Naive thymus-derived CD8-positive, alpha-beta T cell (primary cell): ENCODE measurements around the gene RNU1-2. TPM values are rescaled to one million over a fixed set of nuclear protein-coding genes. Genes with fewer than 3 reads are reported as not detected.
"Not testable (repeated sequence)": the region's sequence is repeated elsewhere in the genome, so short reads cannot be mapped to it uniquely, and the experiment has no call there.

ENCODE experiments used
- ATAC-seq, 2 donors: fragments of 150-1000 bp; cut with Tn5 transposase in 1 of 2; sonication (Bioruptor Pico), chemical (Tn5 transposase) in 1 of 2; 1 replicate in 1 of 2; 2 replicates in 1 of 2; pipeline ENCODE4 v1.10.0; 2021; ENCODE audit warnings: mild to moderate bottlenecking in 2 of 2, moderate library complexity in 2 of 2
- POLR2A ChIA-PET: fragments of 350-600 bp; sonication (Branson Sonifier 250); formaldehyde crosslinking; loops from one replicate; lab custom pipeline; 2021; ENCODE audit warnings: antibody characterized with exemption; lab: Charles Lee
- DNase-seq, 10 donors: peaks; one replicate each; pipeline versions ENCODE4 v3.0.0 to v3.0.0-alpha.2; 2020 to 2022
- H3K27ac Mint-ChIP-seq, 10 donors: one replicate each; pipeline ENCODE4 v1.8.0; 2020 to 2022; ENCODE audit warnings: mild to moderate bottlenecking in 10 of 10, mixed read lengths in 10 of 10, moderate library complexity in 4 of 10, inconsistent platforms in 1 of 10
- H3K27me3 Mint-ChIP-seq, 5 donors: one replicate each; pipeline ENCODE4 v1.8.0; 2021 to 2022; ENCODE audit warnings: mixed read lengths in 5 of 5
- H3K36me3 Mint-ChIP-seq, 3 donors: one replicate each; pipeline ENCODE4 v1.8.0; 2020 to 2022; ENCODE audit warnings: mixed read lengths in 3 of 3, mild to moderate bottlenecking in 2 of 3, inconsistent platforms in 1 of 3
- H3K4me1 Mint-ChIP-seq, 4 donors: one replicate each; pipeline ENCODE4 v1.8.0; 2021 to 2022; ENCODE audit warnings: mixed read lengths in 4 of 4
- H3K4me3 Mint-ChIP-seq, 10 donors: one replicate each; pipeline ENCODE4 v1.8.0; 2020 to 2022; ENCODE audit warnings: mild to moderate bottlenecking in 10 of 10, mixed read lengths in 10 of 10, moderate library complexity in 6 of 10, inconsistent platforms in 1 of 10
- H3K9me3 Mint-ChIP-seq, 9 donors: one replicate each; pipeline ENCODE4 v1.8.0; 2020 to 2022; ENCODE audit warnings: mixed read lengths in 9 of 9, mild to moderate bottlenecking in 3 of 9, inconsistent platforms in 1 of 9, moderate library complexity in 1 of 9
- polyA plus RNA-seq, 3 donors: library from polyadenylated mRNA; unstranded; fragments of 300-500 nt; fragmentation: Illumina TruSeq; gene quantifications; one replicate each; pipeline ENCODE4 v1.2.3, GENCODE V29; 2021
- total RNA-seq, 8 experiments: library from RNA in 2 of 8; stranded (reverse) in 2 of 8; gene quantifications; one replicate each; pipeline ENCODE4 v1.2.3 and lab custom pipeline; 2021 to 2026

Gene RNU1-2
- total and polyA plus RNA-seq, 5 experiments from 2014 or later = 22.6 to 3,916 (median 3,449) TPM; not detected in 2

DNA sequence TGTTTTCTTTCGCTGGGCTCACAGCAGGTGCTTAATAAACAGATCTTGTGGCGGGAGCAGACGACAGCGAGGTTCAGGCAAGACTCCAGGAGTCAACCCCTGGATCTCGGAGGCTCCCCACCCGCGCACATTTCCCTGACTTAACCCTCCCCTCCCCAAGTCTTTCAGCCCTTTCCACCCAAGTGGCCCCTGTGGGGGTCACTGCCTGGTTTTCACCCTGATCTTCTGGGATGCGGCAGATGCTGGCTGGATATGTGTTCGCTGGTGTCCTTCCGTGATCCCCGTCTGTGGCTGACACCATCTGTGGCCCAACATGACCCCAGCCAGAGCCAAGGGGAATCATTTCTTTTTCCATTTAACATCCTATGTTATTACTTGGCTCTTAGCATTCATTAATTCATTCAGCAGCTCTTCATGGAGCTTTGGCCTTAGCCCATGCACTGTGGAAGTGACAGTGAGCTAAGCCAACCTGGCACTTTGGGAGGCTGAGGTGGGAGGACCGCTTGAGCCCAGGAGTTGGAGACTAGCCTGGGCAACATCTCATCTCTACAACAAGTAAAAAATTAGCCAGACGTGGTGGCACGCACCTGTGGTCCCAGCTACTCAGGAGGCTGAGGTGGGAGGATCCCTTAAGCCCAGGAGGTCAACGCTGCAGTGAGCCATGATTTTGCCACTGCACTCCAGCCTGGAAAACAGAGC, 19.3 kb downstream of the RNU1-2 start:
- POLR2A ChIA-PET = interaction anchor here (0.6 to 3.9 kb wide), 9 partner anchors 11 to 1230 kb away, joined by 3 to 55 read pairs (median 3); partner anchors contain the start of genes NECAP2, RNU1-1 and RNU1-2
- not testable (repeated sequence) for H3K27me3 Mint-ChIP-seq, ATAC-seq, H3K36me3 Mint-ChIP-seq, H3K9me3 Mint-ChIP-seq, DNase-seq
- Mint-ChIP-seq H3K4me1 (peaks cover 12 to 48% (median 43%) of the 10 kb centered on the region in 4 donors), H3K4me3 (peak overlapping the region; percentile 82 to 94 (median 90)), H3K27ac (peak overlapping the region; percentile 63 to 94 (median 86))

DNA sequence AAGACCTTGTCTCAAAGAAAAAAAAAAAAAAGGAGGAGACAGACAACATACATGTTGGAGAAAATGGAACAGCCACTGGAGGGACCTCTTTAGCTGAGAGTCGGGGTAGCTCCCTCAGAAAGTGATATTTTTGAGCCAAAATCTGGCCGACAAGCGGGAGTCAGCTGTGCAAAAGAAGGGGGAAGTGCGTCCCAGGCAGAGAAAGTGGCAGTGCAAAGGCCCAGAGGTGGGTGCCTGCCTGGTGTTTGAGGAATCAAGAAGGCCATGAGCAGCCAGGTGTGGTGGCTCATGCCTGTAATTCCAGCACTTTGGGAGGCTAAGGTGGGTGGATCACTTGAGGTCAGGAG, 19.8 kb downstream of the RNU1-2 start:
- ATAC-seq = no peak
- H3K9me3 Mint-ChIP-seq = no peaks in the 10 kb centered on the region
- H3K27ac Mint-ChIP-seq = peak overlapping the region; percentile 63 to 94 (median 88)
- DNase-seq = no peak
- H3K36me3 Mint-ChIP-seq = no peaks in the 10 kb centered on the region
- peak overlapping the region; percentile 82 to 94 (median 90) for H3K4me3 Mint-ChIP-seq
- peaks cover 12 to 47% (median 44%) of the 10 kb centered on the region in 4 donors for H3K4me1 Mint-ChIP-seq
- no peaks in the 10 kb centered on the region for H3K27me3 Mint-ChIP-seq
- POLR2A ChIA-PET = interaction anchor here (0.6 to 3.9 kb wide), 7 partner anchors 11 to 1230 kb away, joined by 3 to 55 read pairs (median 3); partner anchors contain the start of gene RNU1-2

DNA sequence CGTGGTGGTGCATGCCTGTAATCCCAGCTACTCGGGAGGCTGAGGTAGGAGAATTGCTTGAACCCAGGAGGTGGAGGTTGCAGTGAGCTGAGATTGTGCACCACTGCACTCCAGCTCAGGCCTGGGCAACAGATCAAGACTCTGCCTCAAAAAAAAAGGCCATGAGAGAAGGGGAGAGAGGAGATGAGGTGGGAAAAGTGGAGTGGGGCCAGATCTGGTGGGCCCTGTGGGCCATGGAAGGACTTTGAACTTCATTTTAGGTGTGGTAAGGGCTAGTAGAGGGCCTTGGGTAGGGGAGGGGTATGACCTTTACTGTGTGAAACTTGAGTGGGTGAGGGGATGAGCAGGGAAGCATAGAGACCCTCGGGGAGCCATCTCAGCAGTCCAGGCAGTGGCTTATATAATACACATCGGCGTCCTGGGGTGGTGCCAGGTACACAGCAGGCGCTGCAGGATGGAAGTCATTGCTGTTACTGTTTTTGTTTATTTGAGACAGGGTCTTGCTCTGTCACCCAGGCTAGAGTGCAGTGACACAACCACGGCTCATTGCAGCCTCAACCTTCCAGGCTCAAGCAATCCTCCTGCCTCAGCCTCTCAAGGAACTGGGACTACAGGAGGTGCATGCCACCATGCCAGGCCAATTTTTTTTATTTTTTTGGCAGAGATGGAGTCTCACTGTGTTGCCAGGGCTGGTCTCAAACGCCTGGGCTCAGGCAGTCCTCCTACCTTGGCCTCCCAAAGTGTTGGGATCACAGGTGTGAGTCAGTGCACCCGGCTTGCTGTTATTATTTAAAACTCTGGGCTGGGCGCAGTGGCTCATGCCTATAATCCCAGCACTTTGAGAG, 20.5 kb downstream of the RNU1-2 start:
- H3K27ac Mint-ChIP-seq = peak overlapping the region in 9 of 10 donors; percentile 44 to 92 (median 72)
- ATAC-seq, H3K9me3 Mint-ChIP-seq, H3K27me3 Mint-ChIP-seq, H3K36me3 Mint-ChIP-seq, DNase-seq: not testable (repeated sequence)
- POLR2A ChIA-PET = interaction anchor here (0.6 to 3.9 kb wide), 7 partner anchors 12 to 1231 kb away, joined by 3 to 55 read pairs (median 3); partner anchors contain the start of gene RNU1-2
- H3K4me1 Mint-ChIP-seq = peaks cover 12 to 53% (median 48%) of the 10 kb centered on the region in 4 donors
- H3K4me3 Mint-ChIP-seq = peak overlapping the region in 7 of 10 donors; percentile 2 to 70 (median 42)

DNA sequence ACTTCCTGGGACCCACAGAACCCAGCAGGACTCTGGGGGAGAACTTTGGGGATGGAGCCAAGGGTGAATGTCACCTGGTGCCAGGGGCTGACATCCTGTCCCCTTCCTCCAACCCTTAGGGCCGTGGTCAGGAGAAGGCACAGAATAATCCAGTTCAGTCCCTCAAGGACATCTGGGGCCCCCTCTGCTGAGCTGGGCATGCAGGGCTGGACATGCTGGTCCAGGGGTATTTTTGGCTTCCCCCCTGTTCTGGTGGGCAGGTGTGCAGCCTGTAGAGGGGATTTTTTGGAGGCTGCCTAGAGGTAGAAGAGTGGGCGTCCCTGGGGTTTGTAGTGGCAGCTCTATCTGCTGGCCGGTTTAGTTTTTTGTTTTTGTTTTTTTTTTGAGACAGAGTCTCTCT, 22.6 kb downstream of the RNU1-2 start:
- no peaks in the 10 kb centered on the region for H3K36me3 Mint-ChIP-seq
- H3K4me3 Mint-ChIP-seq = no peak overlapping the region
- H3K9me3 Mint-ChIP-seq = no peaks in the 10 kb centered on the region
- no peak for ATAC-seq
- no peaks in the 10 kb centered on the region for H3K27me3 Mint-ChIP-seq
- DNase-seq = no peak
- POLR2A ChIA-PET = no interaction called here
- H3K27ac Mint-ChIP-seq = peak overlapping the region in 5 of 10 donors; percentile 20 to 51 (median 46)
- H3K4me1 Mint-ChIP-seq = peaks cover 17 to 60% (median 48%) of the 10 kb centered on the region in 4 donors

DNA sequence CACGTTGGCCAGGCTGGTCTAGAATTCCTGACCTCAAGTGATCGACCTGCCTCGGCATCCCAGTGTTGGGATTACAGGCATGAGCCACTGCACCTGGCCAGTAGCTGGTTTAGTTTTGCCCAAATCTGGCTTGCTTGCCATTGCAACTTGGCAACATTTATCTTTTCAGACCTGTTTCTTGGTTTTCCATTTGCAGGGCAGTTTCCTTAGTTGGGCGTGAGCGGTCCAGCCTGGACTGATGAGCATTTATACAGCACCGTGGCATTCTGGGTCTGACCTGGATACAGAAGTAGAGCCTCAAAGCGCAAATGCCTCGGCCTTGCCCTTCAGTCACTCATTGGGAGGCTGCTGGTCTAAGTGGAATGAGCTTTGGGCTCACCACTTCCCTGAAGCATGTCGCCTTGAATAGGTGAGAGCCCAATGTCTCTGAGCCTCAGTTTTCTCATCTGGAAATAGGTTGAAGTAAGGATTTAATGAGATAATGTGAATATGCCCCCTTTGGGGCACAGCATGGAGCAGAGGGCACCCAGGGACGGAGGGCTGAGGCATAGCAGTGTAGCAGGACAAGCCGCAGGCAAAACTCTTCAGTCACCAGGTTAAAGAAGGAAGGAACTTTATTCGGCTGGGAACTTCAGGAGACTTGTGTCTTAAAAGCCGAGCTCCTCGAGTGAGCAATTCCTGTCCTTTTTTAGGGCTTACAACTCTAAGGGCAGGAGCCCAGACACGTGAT, 23.3 kb downstream of the RNU1-2 start:
- H3K4me3 Mint-ChIP-seq, ATAC-seq, H3K27me3 Mint-ChIP-seq, POLR2A ChIA-PET, DNase-seq, H3K36me3 Mint-ChIP-seq, H3K9me3 Mint-ChIP-seq: not testable (repeated sequence)
- peaks cover 17 to 59% (median 48%) of the 10 kb centered on the region in 4 donors for H3K4me1 Mint-ChIP-seq
- peak overlapping the region in 4 of 10 donors; percentile 8 to 57 (median 47) for H3K27ac Mint-ChIP-seq

DNA sequence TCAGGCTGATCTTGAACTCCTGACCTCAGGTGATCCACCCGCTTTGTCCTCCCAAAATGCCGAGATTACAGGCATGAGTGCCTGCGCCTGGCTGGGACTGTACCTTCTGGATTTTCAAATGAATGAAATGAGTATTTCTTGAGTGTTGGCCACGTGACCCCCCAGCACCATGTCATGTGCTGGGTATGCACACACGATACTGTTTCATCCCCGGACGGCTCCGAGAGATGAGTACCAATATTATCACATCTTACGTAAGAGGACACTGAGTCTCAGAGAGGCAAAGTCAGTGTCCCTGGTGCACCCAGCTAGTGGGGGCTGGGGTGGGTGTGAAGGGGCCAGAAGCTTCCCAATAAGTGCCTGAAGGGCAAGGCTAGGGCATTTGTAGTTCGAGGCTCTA, 25.2 kb downstream of the RNU1-2 start:
- DNase-seq (no peak), ATAC-seq (no peak)
- Mint-ChIP-seq H3K27ac (peak overlapping the region in 3 of 10 donors; percentile 13 to 74 (median 25)), H3K4me3 (peak overlapping the region in 7 of 10 donors; percentile 4 to 81 (median 69)), H3K9me3 (no peaks in the 10 kb centered on the region), H3K4me1 (peaks cover 19 to 53% (median 42%) of the 10 kb centered on the region in 4 donors), H3K27me3 (no peaks in the 10 kb centered on the region), H3K36me3 (no peaks in the 10 kb centered on the region)
- POLR2A ChIA-PET = interaction anchor here (0.6 to 3.5 kb wide), 3 partner anchors 11 to 429 kb away, joined by 3 to 29 read pairs (median 6); no protein-coding TSS in a partner anchor

DNA sequence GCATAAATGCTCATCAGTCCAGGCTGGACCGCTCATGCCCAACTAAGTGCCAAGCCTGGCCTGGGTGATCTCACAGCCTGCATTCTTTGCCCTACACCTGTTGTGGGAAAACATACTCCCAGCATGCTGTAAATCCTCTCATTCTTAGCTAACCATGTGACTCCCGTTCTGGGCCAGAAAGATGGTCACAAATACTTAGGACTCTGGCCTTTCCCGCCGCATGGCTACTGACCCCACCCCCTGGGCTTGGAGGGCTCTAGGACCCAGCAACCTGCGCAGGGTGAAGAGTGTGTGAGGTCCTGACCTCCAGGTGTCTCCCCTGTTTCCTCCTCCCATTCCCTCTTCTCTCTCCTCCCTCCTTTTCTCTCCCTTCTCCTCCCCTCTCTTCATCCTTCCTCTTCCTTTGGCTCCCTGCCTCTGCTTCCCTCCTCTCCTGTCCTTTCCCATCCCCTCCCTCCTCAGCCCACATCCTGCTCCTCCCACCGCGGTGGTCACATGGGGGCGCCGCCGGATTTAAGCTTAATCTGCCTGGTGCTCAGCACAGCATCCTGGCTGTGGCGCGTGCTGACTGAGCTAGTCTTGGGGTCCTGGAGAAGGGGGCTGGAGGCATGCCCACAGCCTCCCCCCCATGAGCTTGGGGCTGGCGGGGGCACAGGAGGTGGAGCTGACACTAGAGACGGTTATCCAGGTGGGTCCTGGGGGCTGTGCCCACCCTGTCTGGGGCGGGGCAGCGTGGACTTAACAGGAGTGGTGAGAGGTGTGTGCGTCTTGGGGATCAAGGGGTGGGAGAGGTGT, 25.8 kb downstream of the RNU1-2 start, which contains the start of gene CROCC:
CROCC (plus strand) TSS at position 541 of the 795 bp plus-strand sequence; CDS start at position 629, 88 bp downstream.
- DNase-seq = peak in 7 of 10 donors; percentile 30 to 63 (median 45)
- Mint-ChIP-seq H3K27ac (peak within 1 kb of the TSS in 8 of 10 donors; percentile 32 to 89 (median 78)), H3K4me1 (peaks cover 17 to 53% (median 38%) of the 10 kb centered on the region in 4 donors), H3K27me3 (no peaks in the 10 kb centered on the region), H3K4me3 (peak within 1 kb of the TSS; percentile 67 to 84 (median 75)), H3K36me3 (no peaks in the 10 kb centered on the region), H3K9me3 (no peaks in the 10 kb centered on the region)
- peak; percentile 85 to 87 for ATAC-seq
- POLR2A ChIA-PET = interaction anchor here (0.6 to 3.5 kb wide), 4 partner anchors 10 to 430 kb away, joined by 3 to 29 read pairs (median 5); no protein-coding TSS in a partner anchor

DNA sequence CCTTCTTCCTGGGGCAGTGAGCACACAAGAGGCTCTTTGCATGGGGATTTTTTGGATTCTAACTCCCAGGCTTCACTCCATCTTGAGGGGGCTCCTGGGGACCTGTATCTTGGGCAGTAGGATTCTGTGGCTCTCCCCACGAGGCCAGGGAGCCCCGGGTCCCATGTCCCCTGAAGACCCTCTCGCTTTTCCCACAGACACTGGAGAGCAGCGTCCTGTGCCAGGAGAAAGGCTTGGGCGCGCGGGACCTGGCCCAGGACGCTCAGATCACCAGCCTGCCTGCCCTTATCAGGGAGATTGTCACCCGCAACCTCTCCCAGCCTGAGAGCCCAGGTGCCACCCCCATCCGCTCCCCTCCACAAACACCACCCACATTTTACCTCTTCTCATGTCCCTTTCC, 26.7 kb downstream of the RNU1-2 start:
- Mint-ChIP-seq H3K4me1 (peaks cover 21 to 62% (median 45%) of the 10 kb centered on the region in 4 donors), H3K36me3 (no peaks in the 10 kb centered on the region), H3K27ac (peak overlapping the region in 3 of 10 donors; percentile 18 to 81 (median 25)), H3K27me3 (no peaks in the 10 kb centered on the region), H3K4me3 (peak overlapping the region in 5 of 10 donors; percentile 10 to 84 (median 80)), H3K9me3 (no peaks in the 10 kb centered on the region)
- ATAC-seq (no peak), DNase-seq (no peak)
- POLR2A ChIA-PET = interaction anchor here (1.6 to 3.5 kb wide), 2 partner anchors 9 to 18 kb away, joined by 4 to 29 read pairs; no protein-coding TSS in a partner anchor

DNA sequence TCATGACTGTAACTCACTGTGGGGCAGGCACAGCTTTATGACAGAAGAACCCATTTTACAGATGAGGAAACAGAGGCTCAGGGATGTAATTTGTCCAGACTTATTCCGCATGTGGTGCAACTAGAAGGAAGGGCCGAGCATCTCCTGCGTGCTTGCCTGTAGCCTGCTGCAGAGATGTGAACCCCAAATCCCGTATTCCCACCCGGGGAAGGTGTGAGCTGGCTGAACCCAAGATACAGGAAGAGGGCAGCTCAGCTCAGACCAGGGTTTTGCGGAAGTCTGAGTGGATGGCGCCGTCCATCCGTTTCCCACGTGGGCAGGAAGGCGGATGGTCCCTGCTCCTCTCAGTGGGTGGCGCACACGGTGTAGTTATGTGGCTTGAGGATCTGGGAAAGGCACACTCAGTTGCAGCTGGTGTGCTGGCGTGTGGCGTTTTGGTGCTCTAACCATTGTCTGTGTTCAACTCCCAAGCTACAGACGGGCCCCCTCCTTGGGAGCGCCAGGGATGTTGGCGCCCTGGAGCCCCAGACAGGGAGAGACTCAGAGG, 27.2 kb downstream of the RNU1-2 start:
- Mint-ChIP-seq H3K4me3 (peak overlapping the region in 3 of 10 donors; percentile 80 to 84 (median 80)), H3K36me3 (no peaks in the 10 kb centered on the region), H3K4me1 (peaks cover 21 to 64% (median 47%) of the 10 kb centered on the region in 4 donors), H3K27ac (peak overlapping the region in 3 of 10 donors; percentile 25 to 60 (median 29)), H3K27me3 (no peaks in the 10 kb centered on the region), H3K9me3 (no peaks in the 10 kb centered on the region)
- no peak for ATAC-seq
- POLR2A ChIA-PET = interaction anchor here (0.6 to 3.5 kb wide), 3 partner anchors 9 to 19 kb away, joined by 4 to 29 read pairs (median 7); no protein-coding TSS in a partner anchor
- DNase-seq = no peak

DNA sequence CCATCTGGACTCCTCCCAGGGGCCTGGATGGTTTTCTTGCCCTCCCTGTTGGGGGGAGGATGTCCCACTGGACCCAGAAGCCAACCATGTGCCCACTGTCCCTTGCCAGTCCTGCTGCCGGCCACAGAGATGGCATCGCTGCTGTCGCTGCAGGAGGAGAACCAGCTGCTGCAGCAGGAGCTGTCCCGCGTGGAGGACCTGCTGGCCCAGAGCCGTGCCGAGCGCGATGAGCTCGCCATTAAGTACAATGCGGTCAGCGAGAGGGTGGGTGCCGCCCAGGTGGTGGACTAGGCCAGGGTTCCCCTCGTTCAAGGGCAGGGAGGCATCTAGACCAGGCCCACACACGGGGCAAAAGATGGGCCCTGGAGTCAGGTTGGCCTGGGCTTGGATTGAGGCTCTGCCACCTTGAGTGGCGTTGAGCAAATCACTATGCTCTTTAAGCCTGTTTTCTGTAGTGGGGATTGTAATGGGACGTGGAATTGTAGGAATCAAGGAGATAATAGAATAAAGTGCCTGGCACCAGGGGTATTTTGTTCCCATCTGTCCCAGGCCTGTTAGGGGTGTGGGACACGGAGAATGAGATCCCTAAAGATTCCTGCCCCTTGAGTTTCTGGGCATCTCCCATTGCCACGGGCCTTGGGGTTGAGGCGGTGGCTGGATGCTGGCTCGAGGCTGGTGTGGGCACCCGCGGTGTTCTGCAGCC, 28.6 kb downstream of the RNU1-2 start:
- Mint-ChIP-seq H3K27ac (peak overlapping the region in 2 of 10 donors; percentile 55 to 62), H3K4me1 (peaks cover 19 to 68% (median 48%) of the 10 kb centered on the region in 4 donors)
- POLR2A ChIA-PET = interaction anchor here (0.7 to 3.5 kb wide), 2 partner anchors 20 to 223 kb away, joined by 9 to 29 read pairs; no protein-coding TSS in a partner anchor

More for the DNA sequence above, 28.6 kb downstream of the RNU1-2 start:
- Mint-ChIP-seq H3K9me3 (no peaks in the 10 kb centered on the region), H3K4me3 (peak overlapping the region in 1 of 10 donors; percentile 8), H3K27me3 (no peaks in the 10 kb centered on the region), H3K36me3 (no peaks in the 10 kb centered on the region)
- ATAC-seq = no peak
- DNase-seq = no peak
